Activated CD8-positive, alpha-beta T cell treated with anti-CD3 and anti-CD28 coated beads for 36 hours (primary cell): ENCODE data around the gene FOXM1. TPM values are rescaled to one million over a fixed set of nuclear protein-coding genes. Genes with fewer than 3 reads are reported as not detected.
A peak's percentile ranks its signal among the peaks of the same experiment; 100 is the strongest.
"Not testable (repeated sequence)": the region's sequence is repeated elsewhere in the genome, so short reads cannot be mapped to it uniquely, and the experiment has no call there.

Source experiments
- ATAC-seq: fragments of 200-7000 bp; cut with Tn5 transposase; one replicate; pipeline ENCODE4 v1.10.0; 2021; ENCODE audit warnings: mild to moderate bottlenecking, moderate library complexity
- CTCF ChIA-PET: fragments of 350-600 bp; sonication (Branson Sonifier 250); formaldehyde crosslinking; loops from one replicate; lab custom pipeline; 2021; ENCODE audit warnings: antibody characterized with exemption; lab: Charles Lee
- POLR2A ChIA-PET: fragments of 350-600 bp; sonication (Branson Sonifier 250); formaldehyde crosslinking; loops from one replicate; lab custom pipeline; 2021; ENCODE audit warnings: antibody characterized with exemption; lab: Charles Lee
- DNase-seq: peaks from one replicate; pipeline ENCODE4 v3.0.0-alpha.2; 2020
- H3K27ac Mint-ChIP-seq: one replicate; pipeline ENCODE4 v1.8.0; 2021; ENCODE audit warnings: mild to moderate bottlenecking, mixed read lengths
- H3K27me3 Mint-ChIP-seq: one replicate; pipeline ENCODE4 v1.8.0; 2021; ENCODE audit warnings: mixed read lengths
- H3K36me3 Mint-ChIP-seq: one replicate; pipeline ENCODE4 v1.8.0; 2021; ENCODE audit warnings: low read depth, mixed read lengths
- H3K4me1 Mint-ChIP-seq: one replicate; pipeline ENCODE4 v1.8.0; 2021; ENCODE audit warnings: low read depth, mixed read lengths
- H3K4me3 Mint-ChIP-seq: one replicate; pipeline ENCODE4 v1.8.0; 2021; ENCODE audit warnings: mild to moderate bottlenecking, moderate library complexity, mixed read lengths
- H3K9me3 Mint-ChIP-seq: one replicate; pipeline ENCODE4 v1.8.0; 2021; ENCODE audit warnings: mixed read lengths
- CTCF ChIP-seq: fragments of 200-600 bp; IDR thresholded peaks from one replicate; pipeline ENCODE4 v1.8.0; 2022; ENCODE audit warnings: antibody characterized with exemption, mild to moderate bottlenecking
- intact Hi-C: fragments of 100-400 bp; cut with micrococcal nuclease; formaldehyde crosslinking; loops from one replicate; pipeline ENCODE4 v1.10.0; 2022
- total RNA-seq, 2 experiments: library from RNA; stranded (reverse); gene quantifications; one replicate each; pipeline ENCODE4 v1.2.3, GENCODE V29; 2021

The FOXM1 gene
- total RNA-seq, 2 experiments from 2014 or later, result 64.4 to 64.8 TPM

GRCh38 chr12:2877953-2878732, 1.2 kb upstream of the FOXM1 start:
- intact Hi-C loops, result no loop called here
- ChIA-PET CTCF (interaction anchor here (1.1 to 2.0 kb wide), 3 partner anchors 10 to 24 kb away, joined by 3 to 9 read pairs (median 4); no protein-coding TSS in a partner anchor), POLR2A (interaction anchor here (0.5 to 4.8 kb wide), 11 partner anchors 10 to 65 kb away, joined by 3 to 48 read pairs (median 5); partner anchors contain the start of gene TULP3)
- H3K27me3 Mint-ChIP-seq, result no peaks in the 10 kb centered on the region
- H3K4me3 Mint-ChIP-seq, result peak overlapping the region; percentile 80
- peaks cover 33% of the 10 kb centered on the region for H3K4me1 Mint-ChIP-seq
- no peak for DNase-seq
- H3K9me3 Mint-ChIP-seq, result no peaks in the 10 kb centered on the region
- peak; percentile 3 for ATAC-seq
- H3K36me3 Mint-ChIP-seq, result peaks cover 46% of the 10 kb centered on the region
- TF ChIP-seq CTCF, result no peak
- peak overlapping the region; percentile 98 for H3K27ac Mint-ChIP-seq

- Mint-ChIP-seq H3K9me3 (no peaks in the 10 kb centered on the region), H3K36me3 (peaks cover 52% of the 10 kb centered on the region), H3K4me1 (peaks cover 28% of the 10 kb centered on the region), H3K27me3 (no peaks in the 10 kb centered on the region), H3K27ac (peak overlapping the region; percentile 90), H3K4me3 (peak overlapping the region; percentile 80)
- peak; percentile 50 for DNase-seq
- ATAC-seq, result peak; percentile 64
- intact Hi-C loops, result no loop called here
- TF ChIP-seq CTCF, result no peak
- ChIA-PET POLR2A (interaction anchor here (0.8 to 4.8 kb wide), 11 partner anchors 8 to 79 kb away, joined by 3 to 48 read pairs (median 5); partner anchors contain the start of gene TULP3), CTCF (interaction anchor here (1.0 to 2.0 kb wide), 4 partner anchors 9 to 68 kb away, joined by 3 to 9 read pairs (median 4); no protein-coding TSS in a partner anchor)
Observed at GRCh38 chr12:2876431-2877046, 435 bp downstream of the FOXM1 start.

- H3K27me3 Mint-ChIP-seq, intact Hi-C loops, H3K27ac Mint-ChIP-seq, CTCF ChIA-PET, H3K9me3 Mint-ChIP-seq, H3K4me1 Mint-ChIP-seq, ATAC-seq, DNase-seq, H3K4me3 Mint-ChIP-seq: not testable (repeated sequence)
- H3K36me3 Mint-ChIP-seq, result peaks cover 61% of the 10 kb centered on the region
- POLR2A ChIA-PET, result interaction anchor here (1.8 kb wide), 1 partner anchor 8 kb away, joined by 5 read pairs; the partner anchor contains the start of genes FOXM1 and RHNO1
Observed at GRCh38 chr12:2868986-2869632, 7.9 kb downstream of the FOXM1 start.

GRCh38 chr12:2864198-2864597, 12.8 kb downstream of the FOXM1 start:
- no peak for TF ChIP-seq CTCF
- H3K4me3 Mint-ChIP-seq, result no peak overlapping the region
- DNase-seq (no peak), ATAC-seq (no peak)
- peaks cover 10% of the 10 kb centered on the region for H3K4me1 Mint-ChIP-seq
- CTCF ChIA-PET, result interaction anchor here (1.1 to 2.7 kb wide), 3 partner anchors 10 to 170 kb away, joined by 3 to 13 read pairs (median 4); no protein-coding TSS in a partner anchor
- intact Hi-C loops, result no loop called here
- POLR2A ChIA-PET, result interaction anchor here (0.7 to 1.5 kb wide), 3 partner anchors 9 to 42 kb away, joined by 3 to 10 read pairs (median 5); partner anchors contain the start of genes FOXM1 and RHNO1
- H3K9me3 Mint-ChIP-seq, result no peaks in the 10 kb centered on the region
- H3K27ac Mint-ChIP-seq, result no peak overlapping the region
- peaks cover 63% of the 10 kb centered on the region for H3K36me3 Mint-ChIP-seq
- H3K27me3 Mint-ChIP-seq, result no peaks in the 10 kb centered on the region

- ChIA-PET POLR2A (interaction anchor here (1.5 kb wide), 2 partner anchors 14 to 42 kb away, joined by 3 to 10 read pairs; partner anchors contain the start of genes FOXM1 and RHNO1), CTCF (interaction anchor here (1.1 to 2.7 kb wide), 3 partner anchors 9 to 171 kb away, joined by 3 to 13 read pairs (median 4); no protein-coding TSS in a partner anchor)
- ATAC-seq, DNase-seq, H3K9me3 Mint-ChIP-seq, H3K4me1 Mint-ChIP-seq, intact Hi-C loops, H3K27me3 Mint-ChIP-seq, H3K4me3 Mint-ChIP-seq, H3K27ac Mint-ChIP-seq: not testable (repeated sequence)
- H3K36me3 Mint-ChIP-seq, result peaks cover 62% of the 10 kb centered on the region
Observed at GRCh38 chr12:2863402-2863801, 13.6 kb downstream of the FOXM1 start.
